ENCODE measurements around the gene EDNRA.

EDNRA gene

GRCh38 chr4:147482281-147482680 is 1.4 kb downstream of the EDNRA start:
- H3K4me3 ChIP-seq (replicated peaks in 1 of 2; ENCODE audit: low read depth in 2 of 2, low read length in 2 of 2) = peak overlapping the region in 1 of 2 donors; percentile 66

GRCh38 chr4:147485167-147485566 is 4.3 kb downstream of the EDNRA start:
- no peak overlapping the region for H3K4me3 ChIP-seq (replicated peaks in 1 of 2; ENCODE audit: low read depth in 2 of 2, low read length in 2 of 2)
- TF ChIP-seq CTCF (IDR thresholded peaks at IDR 0.05; ENCODE audit: low read depth, low read length) = no peak
- DNase-seq (ENCODE audit: low read depth in 2 of 2) = no peak

More at GRCh38 chr4:147482281-147482680, 1.4 kb downstream of the EDNRA start:
- no peak for TF ChIP-seq CTCF (IDR thresholded peaks at IDR 0.05; ENCODE audit: low read depth, low read length)
- peak in 1 of 2 donors; percentile 41 for DNase-seq (ENCODE audit: low read depth in 2 of 2)

- no peak for DNase-seq (ENCODE audit: low read depth in 2 of 2)
- TF ChIP-seq CTCF (IDR thresholded peaks at IDR 0.05; ENCODE audit: low read depth, low read length) = no peak
- no peak overlapping the region for H3K4me3 ChIP-seq (replicated peaks in 1 of 2; ENCODE audit: low read depth in 2 of 2, low read length in 2 of 2)
Observed at GRCh38 chr4:147487616-147488015, 6.7 kb downstream of the EDNRA start.

GRCh38 chr4:147488556-147488955 is 7.7 kb downstream of the EDNRA start:
- no peak overlapping the region for H3K4me3 ChIP-seq (replicated peaks in 1 of 2; ENCODE audit: low read depth in 2 of 2, low read length in 2 of 2)
- DNase-seq (ENCODE audit: low read depth in 2 of 2) = peak in 1 of 2 donors; percentile 45
- no peak for TF ChIP-seq CTCF (IDR thresholded peaks at IDR 0.05; ENCODE audit: low read depth, low read length)

GRCh38 chr4:147491086-147491485 is 10.2 kb downstream of the EDNRA start:
- peak in 1 of 2 donors; percentile 57 for DNase-seq (ENCODE audit: low read depth in 2 of 2)
- H3K4me3 ChIP-seq (replicated peaks in 1 of 2; ENCODE audit: low read depth in 2 of 2, low read length in 2 of 2) = no peak overlapping the region
- TF ChIP-seq CTCF (IDR thresholded peaks at IDR 0.05; ENCODE audit: low read depth, low read length) = no peak

- H3K4me3 ChIP-seq (replicated peaks in 1 of 2; ENCODE audit: low read depth in 2 of 2, low read length in 2 of 2) = no peak overlapping the region
- peak in 1 of 2 donors; percentile 49 for DNase-seq (ENCODE audit: low read depth in 2 of 2)
- TF ChIP-seq CTCF (IDR thresholded peaks at IDR 0.05; ENCODE audit: low read depth, low read length) = no peak
Observed at GRCh38 chr4:147492306-147492705, 11.4 kb downstream of the EDNRA start.

GRCh38 chr4:147492761-147493160 is 11.9 kb downstream of the EDNRA start:
- no peak for TF ChIP-seq CTCF (IDR thresholded peaks at IDR 0.05; ENCODE audit: low read depth, low read length)
- peak; percentile 86 to 88 for DNase-seq (ENCODE audit: low read depth in 2 of 2)

More at GRCh38 chr4:147492761-147493160, 11.9 kb downstream of the EDNRA start:
- H3K4me3 ChIP-seq (replicated peaks in 1 of 2; ENCODE audit: low read depth in 2 of 2, low read length in 2 of 2) = no peak overlapping the region
